Adrenal gland (tissue), 12 donors: ENCODE measurements around the gene RAD51B. TPM values are rescaled to one million over a fixed set of nuclear protein-coding genes. Genes with fewer than 3 reads are reported as not detected.
"Not testable (repeated sequence)": the region's sequence is repeated elsewhere in the genome, so short reads cannot be mapped to it uniquely, and the experiment has no call there.

Experiments used
- DNase-seq, 7 donors: peaks; one replicate each; pipeline ENCODE4 v3.0.0-alpha.2; 2019 to 2020
- H3K27ac ChIP-seq, 5 donors: fragments of 200-600 bp; sonication (generic) in 4 of 5; 1 replicate in 3 of 5; 2 replicates in 2 of 5; pipeline versions ENCODE4 v1.5.1 to v1.8.0; 2016 to 2020; ENCODE audit warnings: mild to moderate bottlenecking in 1 of 5
- H3K27me3 ChIP-seq: fragments of 200-600 bp; 2 replicates; pipeline ENCODE4 v1.8.0; 2021
- H3K36me3 ChIP-seq, 2 donors: fragments of 200-600 bp; replicated peaks in 1 of 2; 1 replicate in 1 of 2; 2 replicates in 1 of 2; pipeline versions ENCODE4 v1.5.1 to v1.8.0; 2018 to 2022
- H3K4me1 ChIP-seq, 2 donors: fragments of 200-600 bp; replicated peaks in 1 of 2; 1 replicate in 1 of 2; 2 replicates in 1 of 2; pipeline versions ENCODE4 v1.5.1 to v1.8.0; 2018 to 2021
- H3K4me3 ChIP-seq, 4 donors: fragments of 200-600 bp; sonication (generic) in 3 of 4; one replicate each; pipeline ENCODE4 v1.5.1; 2016 to 2018
- H3K9me3 ChIP-seq, 3 donors: fragments of 200-600 bp; sonication (generic) in 1 of 3; replicated peaks in 1 of 3; 1 replicate in 2 of 3; 2 replicates in 1 of 3; pipeline versions ENCODE4 v1.5.1 to v1.8.0; 2016 to 2021
- POLR2A ChIP-seq, 2 donors: fragments of 450-650 bp; IDR thresholded peaks; one replicate each; pipeline ENCODE4 v1.6.1; 2017; ENCODE audit warnings: antibody characterized with exemption in 2 of 2, mild to moderate bottlenecking in 2 of 2, moderate library complexity in 1 of 2
- WGBS, 4 donors: extraction: QIAGEN DNeasy Blood & Tissue Kit in 2 of 4; methylation state at CpG; one replicate each; pipeline versions ENCODE4 v1.1.5 to v1.1.7; 2013 to 2017; 5-methylcytosine and 5-hydroxymethylcytosine counted together
- intact Hi-C, 2 donors: fragments of 100-400 bp; cut with DNase I; formaldehyde crosslinking; loops; one replicate each; pipeline versions ENCODE4 v1.14.1 to v1.15.0; 2022 to 2023
- polyA plus RNA-seq, 3 donors: library from polyadenylated mRNA; stranded (reverse); fragments of 200-250 nt in 2 of 3; fragments of 350-450 nt in 1 of 3; fragmentation: Illumina TruSeq in 1 of 3; extraction: RNeasy Lipid Tissue Mini Kit (QIAGEN cat#74804) in 1 of 3; gene quantifications; one replicate each; pipeline ENCODE4 v1.2.3, GENCODE V29; 2013 to 2014
- total RNA-seq, 9 donors: library from RNA; depleted of rRNA in 4 of 9; stranded (reverse); fragments of >200 nt in 4 of 9; fragments of 120-200 nt in 1 of 9; fragmentation: NEBNext Ultra II Directional in 1 of 9; extraction: Animal tissue kit (Norgen Biotek cat#: 25700) in 1 of 9; gene quantifications; one replicate each; pipeline versions ENCODE4 v1.1.0 to v1.2.4, GENCODE V29; 2013 to 2023
- TF ChIP-seq, protein P1 (sequence below), 6 experiments: fragments of 450-650 bp in 4 of 6; fragments of 200-600 bp in 2 of 6; sonication (generic) in 1 of 6; IDR thresholded peaks; 1 replicate in 5 of 6; 2 replicates in 1 of 6; pipeline versions ENCODE4 v1.5.1 to v1.8.0; 2016 to 2021; ENCODE audit warnings: antibody characterized with exemption in 6 of 6, mild to moderate bottlenecking in 2 of 6, moderate library complexity in 1 of 6
- donor health status: healthy with polysubstance abuse.
- donor health status: Bipolar disorder and iron deficiency.
- donor health status: DM: yes; HTN: yes; CAD: no.
- donor health status: DM: no; HTN: no; CAD: no.
- donor health status: DM: no; HTN: no; CAD: no.
- donor health status: DM: yes; HTN: yes; CAD: no.

Gene RAD51B
- total and polyA plus RNA-seq, 12 donors, result 2.3 to 24.6 (median 12.4) TPM

DNA sequence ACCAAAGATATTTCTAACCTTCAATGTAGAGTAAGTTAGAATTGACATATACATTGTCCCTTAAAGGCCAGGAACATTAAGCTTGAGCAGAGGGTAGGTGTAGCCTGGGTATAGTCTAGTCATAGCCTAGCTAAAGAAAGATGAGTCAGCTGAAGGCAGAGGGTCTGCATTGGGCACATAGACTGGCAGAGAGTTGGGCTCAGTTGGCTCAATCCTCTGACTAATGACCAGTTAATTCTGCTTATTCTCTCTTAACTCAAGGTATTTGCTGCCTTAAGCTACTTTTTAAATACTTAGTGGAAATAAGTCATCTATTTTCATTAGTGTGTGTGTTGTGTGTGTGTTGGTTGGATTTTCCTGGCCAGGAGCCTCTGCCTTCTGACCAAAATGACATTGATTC, 467.1 kb downstream of the RAD51B start:
- intact Hi-C loops, result no loop called here
- Histone ChIP-seq H3K4me3 (no peak overlapping the region), H3K36me3 (no peaks in the 10 kb centered on the region), H3K27ac (no peak overlapping the region), H3K27me3 (no peaks in the 10 kb centered on the region), H3K4me1 (peaks cover 0 to 6% of the 10 kb centered on the region in 2 donors), H3K9me3 (no peaks in the 10 kb centered on the region)
- no peak for DNase-seq
- TF ChIP-seq POLR2A (IDR thresholded peaks at IDR 0.05), result no peak
- TF ChIP-seq, protein P1, sequence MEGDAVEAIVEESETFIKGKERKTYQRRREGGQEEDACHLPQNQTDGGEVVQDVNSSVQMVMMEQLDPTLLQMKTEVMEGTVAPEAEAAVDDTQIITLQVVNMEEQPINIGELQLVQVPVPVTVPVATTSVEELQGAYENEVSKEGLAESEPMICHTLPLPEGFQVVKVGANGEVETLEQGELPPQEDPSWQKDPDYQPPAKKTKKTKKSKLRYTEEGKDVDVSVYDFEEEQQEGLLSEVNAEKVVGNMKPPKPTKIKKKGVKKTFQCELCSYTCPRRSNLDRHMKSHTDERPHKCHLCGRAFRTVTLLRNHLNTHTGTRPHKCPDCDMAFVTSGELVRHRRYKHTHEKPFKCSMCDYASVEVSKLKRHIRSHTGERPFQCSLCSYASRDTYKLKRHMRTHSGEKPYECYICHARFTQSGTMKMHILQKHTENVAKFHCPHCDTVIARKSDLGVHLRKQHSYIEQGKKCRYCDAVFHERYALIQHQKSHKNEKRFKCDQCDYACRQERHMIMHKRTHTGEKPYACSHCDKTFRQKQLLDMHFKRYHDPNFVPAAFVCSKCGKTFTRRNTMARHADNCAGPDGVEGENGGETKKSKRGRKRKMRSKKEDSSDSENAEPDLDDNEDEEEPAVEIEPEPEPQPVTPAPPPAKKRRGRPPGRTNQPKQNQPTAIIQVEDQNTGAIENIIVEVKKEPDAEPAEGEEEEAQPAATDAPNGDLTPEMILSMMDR (IDR thresholded peaks at IDR 0.05), result no peak

DNA sequence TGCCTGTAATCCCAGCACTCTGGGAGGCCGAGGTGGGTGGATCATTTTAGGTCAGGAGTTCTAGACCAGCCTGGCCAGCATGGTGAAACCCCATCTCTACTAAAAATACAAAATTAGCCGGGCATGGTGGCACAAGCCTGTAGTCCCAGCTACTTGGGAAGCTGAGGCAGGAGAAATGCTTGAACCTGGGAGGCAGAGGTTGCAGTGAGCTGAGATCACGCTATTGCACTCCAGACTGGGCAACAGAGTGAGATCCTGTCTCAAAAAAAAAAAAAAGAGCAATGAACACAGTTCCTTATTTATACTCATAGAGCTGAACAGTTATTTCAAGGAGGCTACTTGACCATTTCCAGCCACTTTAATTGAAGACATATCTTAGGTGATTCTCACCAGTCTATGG, 469.9 kb downstream of the RAD51B start:
- H3K4me3 ChIP-seq, H3K27ac ChIP-seq, DNase-seq, H3K36me3 ChIP-seq, intact Hi-C loops, H3K9me3 ChIP-seq, H3K27me3 ChIP-seq: not testable (repeated sequence)
- WGBS, 4 donors, result 94 to 97% (median 97%) methylated on average over 3 of the region's 3 CpGs
- H3K4me1 ChIP-seq, result peaks cover 6 to 10% of the 10 kb centered on the region in 2 donors

DNA sequence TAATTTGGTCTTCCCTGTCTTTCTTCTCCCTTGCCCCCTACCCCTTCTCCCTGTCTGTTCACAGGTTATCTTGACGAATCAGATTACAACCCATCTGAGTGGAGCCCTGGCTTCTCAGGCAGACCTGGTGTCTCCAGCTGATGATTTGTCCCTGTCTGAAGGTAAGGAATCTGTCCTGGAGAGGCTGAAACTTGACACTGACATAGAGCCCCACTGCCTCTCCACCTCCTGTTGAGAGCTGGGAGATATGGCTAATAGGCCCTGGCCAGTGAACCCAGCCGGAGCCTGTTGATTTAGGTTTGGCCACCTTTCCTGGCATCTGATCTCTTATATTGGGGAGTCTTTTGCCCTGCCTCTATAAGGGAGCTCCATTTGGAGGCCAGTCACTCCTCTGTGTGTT, 472.2 kb downstream of the RAD51B start:
- H3K27ac ChIP-seq, result no peak overlapping the region
- no peaks in the 10 kb centered on the region for H3K36me3 ChIP-seq
- DNase-seq, result no peak
- no peaks in the 10 kb centered on the region for H3K9me3 ChIP-seq
- 88 to 100% (median 94%) methylated on average over 2 of the region's 2 CpGs for WGBS, 4 donors
- H3K4me3 ChIP-seq, result no peak overlapping the region
- peaks cover 17 to 28% of the 10 kb centered on the region in 2 donors for H3K4me1 ChIP-seq
- H3K27me3 ChIP-seq, result no peaks in the 10 kb centered on the region
- intact Hi-C loops, result no loop called here
- TF ChIP-seq, protein P1 (IDR thresholded peaks at IDR 0.05), result no peak
- no peak for TF ChIP-seq POLR2A (IDR thresholded peaks at IDR 0.05)

DNA sequence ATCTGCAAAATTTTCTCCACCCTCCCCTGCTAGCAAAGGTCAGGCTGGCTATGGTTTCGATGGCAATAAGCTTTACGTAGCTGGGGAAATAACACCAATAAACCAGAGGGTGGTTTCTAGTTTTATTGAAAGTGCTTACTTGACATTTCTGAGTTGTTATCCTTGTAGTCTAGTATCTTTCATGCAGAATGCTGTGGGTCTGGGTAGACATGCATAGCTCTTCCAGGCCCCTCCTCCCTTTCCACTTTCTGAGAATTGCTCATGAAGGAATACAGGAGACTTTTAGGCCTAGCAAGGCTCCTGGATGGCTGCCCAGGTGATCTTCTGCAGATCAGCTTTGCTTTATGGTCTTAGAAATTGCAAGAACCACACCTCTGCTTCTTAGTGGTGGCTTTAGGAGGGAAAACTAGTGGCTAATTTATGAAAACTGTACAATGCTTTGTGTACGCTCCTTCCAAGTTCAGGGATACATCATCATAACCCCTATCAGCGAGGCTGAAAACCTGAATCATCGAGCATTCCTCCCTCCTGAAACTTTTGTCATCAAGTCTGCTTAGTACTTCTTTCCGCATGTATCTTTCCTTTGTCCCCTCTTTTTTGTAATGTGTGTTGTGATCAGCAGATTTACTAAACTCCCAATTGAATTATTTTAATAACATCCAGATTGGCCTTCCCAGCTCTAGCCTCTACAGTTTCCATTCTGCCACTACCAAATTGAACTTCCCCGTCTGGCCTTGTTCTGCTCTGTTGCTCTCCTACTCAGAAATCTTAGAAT, 473.0 kb downstream of the RAD51B start:
- no peaks in the 10 kb centered on the region for H3K9me3 ChIP-seq
- no peak overlapping the region for H3K4me3 ChIP-seq
- no peaks in the 10 kb centered on the region for H3K36me3 ChIP-seq
- H3K27ac ChIP-seq, result no peak overlapping the region
- TF ChIP-seq, protein P1 (IDR thresholded peaks at IDR 0.05), result no peak
- no peak for TF ChIP-seq POLR2A (IDR thresholded peaks at IDR 0.05)
- DNase-seq, result no peak
- WGBS, 4 donors, result 89 to 92% (median 91%) methylated on average over 7 of the region's 7 CpGs
- H3K27me3 ChIP-seq, result no peaks in the 10 kb centered on the region
- intact Hi-C loops, result no loop called here
- H3K4me1 ChIP-seq, result peaks cover 17 to 32% of the 10 kb centered on the region in 2 donors

DNA sequence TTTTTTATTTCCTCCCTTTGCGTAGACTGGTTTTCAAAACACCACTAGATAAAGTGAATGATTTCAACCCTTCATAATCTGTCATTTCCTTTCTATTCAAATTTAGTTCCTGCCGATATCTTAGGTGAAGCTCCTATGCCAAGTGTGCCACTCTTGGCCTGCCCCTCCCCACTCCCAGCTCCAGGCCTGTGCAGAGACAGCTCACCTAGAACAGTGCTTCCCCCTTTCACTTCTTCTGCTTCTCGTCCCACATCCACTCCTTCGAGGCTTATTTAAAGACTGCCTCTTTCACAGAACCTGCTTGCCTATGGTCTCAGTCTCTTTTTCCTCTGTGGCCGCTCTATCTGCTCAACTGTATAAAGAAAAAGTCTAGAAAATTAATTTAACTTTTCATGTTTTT, 473.8 kb downstream of the RAD51B start:
- Histone ChIP-seq H3K27me3 (no peaks in the 10 kb centered on the region), H3K36me3 (no peaks in the 10 kb centered on the region), H3K4me1 (peaks cover 17 to 36% of the 10 kb centered on the region in 2 donors), H3K27ac (no peak overlapping the region), H3K9me3 (no peaks in the 10 kb centered on the region), H3K4me3 (no peak overlapping the region)
- intact Hi-C loops, result no loop called here
- 51 to 77% (median 63%) methylated on average over 5 of the region's 5 CpGs for WGBS, 4 donors
- DNase-seq, result no peak
- TF ChIP-seq POLR2A (IDR thresholded peaks at IDR 0.05), result no peak
- TF ChIP-seq, protein P1 (IDR thresholded peaks at IDR 0.05), result no peak
